ENCODE data around the gene GTF2H1.
"Not testable (repeated sequence)": the region's sequence is repeated elsewhere in the genome, so short reads cannot be mapped to it uniquely, and the experiment has no call there.

GTF2H1 gene

GRCh38 chr11:18375941-18376340 is 53.6 kb downstream of the GTF2H1 start:
- no peak for DNase-seq (ENCODE audit: low spot score)

DNA sequence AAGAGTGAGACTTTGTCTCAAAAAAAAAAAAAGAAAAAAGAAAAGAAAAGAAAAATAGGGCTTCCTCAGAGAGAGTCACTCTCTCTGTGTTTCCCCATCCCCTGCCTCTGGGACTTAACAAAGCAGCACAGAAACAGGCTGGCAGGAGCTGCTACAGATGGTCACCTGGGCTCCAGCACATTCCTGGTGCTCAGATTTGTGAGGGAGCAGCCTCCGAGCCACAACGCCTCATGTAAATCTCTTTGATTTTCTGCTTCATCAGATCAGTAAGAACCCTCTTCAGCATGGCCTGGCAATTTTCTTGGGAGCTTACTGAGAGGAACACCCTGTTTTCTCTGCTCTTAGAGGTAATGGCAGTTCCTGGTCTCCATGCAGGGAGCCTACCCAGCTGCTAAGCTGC is 56.8 kb downstream of the GTF2H1 start:
- no peak for DNase-seq (ENCODE audit: low spot score)

DNA sequence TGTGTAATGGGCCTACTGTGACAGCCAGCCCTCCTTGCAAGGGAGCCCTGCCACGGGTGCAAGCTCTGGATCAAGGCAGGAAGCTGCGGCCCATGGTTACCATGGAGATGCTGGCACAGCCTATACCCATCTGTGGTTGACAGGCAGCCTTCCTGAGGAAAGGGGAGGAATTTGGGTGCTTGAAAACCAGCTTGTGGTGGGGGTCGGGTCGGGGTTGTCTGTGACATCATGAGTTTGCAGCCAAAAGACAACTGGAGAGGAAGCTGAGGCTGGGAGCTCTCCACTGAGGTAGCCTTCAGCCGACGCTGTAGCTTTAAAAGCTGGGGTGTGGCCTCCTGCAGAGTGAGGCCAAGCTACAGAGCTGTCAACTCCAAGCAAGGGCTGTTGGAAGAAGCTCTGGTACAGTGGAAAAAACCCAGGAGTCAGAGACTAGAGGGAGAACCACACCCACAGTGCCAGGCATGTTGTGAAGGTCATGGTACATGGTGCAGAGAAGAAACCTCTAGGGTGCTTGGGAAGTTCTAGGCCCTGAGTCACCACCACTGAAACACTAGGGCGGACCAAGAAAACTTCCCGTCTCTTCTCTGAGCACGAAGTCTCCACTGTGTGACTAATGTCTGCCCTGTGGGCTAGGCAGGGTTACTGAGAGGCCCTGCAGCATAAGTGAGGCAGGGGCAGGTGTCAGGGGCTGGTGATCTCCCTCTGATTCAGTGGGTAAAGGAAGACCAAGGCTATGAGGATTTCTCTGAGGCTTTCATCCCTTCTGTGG is 61.2 kb downstream of the GTF2H1 start:
- peak; percentile 79 for DNase-seq (ENCODE audit: low spot score)

DNA sequence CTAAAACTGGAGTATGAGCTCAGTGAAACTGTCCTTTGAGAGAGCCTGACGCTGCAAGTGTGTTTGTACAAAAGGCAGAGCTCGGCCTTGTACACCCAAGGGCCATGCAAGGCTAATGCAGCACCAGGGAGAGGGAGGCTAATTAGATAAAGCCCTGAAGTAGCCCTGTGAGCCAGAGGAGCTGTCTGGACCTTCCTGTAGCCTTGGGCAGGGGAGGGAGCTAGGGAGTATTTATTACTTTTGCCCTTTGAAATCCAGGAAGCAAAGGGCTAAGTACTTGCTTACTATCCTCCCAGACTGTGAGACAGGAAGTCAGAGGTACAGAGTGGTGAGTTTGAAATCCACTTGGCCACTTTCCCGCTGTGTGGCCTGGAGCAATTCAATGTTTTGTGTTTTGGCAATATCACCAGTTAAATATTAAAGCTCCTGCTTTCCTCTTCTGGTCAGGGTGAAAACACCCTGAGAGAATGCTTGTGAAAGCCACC is 61.8 kb downstream of the GTF2H1 start:
- no peak for DNase-seq (ENCODE audit: low spot score)

- no peak for DNase-seq (ENCODE audit: low spot score)
Measured at GRCh38 chr11:18390088-18390487, 67.7 kb downstream of the GTF2H1 start.

GRCh38 chr11:18392434-18393321 is 70.3 kb downstream of the GTF2H1 start:
- no peak for DNase-seq (ENCODE audit: low spot score)

DNA sequence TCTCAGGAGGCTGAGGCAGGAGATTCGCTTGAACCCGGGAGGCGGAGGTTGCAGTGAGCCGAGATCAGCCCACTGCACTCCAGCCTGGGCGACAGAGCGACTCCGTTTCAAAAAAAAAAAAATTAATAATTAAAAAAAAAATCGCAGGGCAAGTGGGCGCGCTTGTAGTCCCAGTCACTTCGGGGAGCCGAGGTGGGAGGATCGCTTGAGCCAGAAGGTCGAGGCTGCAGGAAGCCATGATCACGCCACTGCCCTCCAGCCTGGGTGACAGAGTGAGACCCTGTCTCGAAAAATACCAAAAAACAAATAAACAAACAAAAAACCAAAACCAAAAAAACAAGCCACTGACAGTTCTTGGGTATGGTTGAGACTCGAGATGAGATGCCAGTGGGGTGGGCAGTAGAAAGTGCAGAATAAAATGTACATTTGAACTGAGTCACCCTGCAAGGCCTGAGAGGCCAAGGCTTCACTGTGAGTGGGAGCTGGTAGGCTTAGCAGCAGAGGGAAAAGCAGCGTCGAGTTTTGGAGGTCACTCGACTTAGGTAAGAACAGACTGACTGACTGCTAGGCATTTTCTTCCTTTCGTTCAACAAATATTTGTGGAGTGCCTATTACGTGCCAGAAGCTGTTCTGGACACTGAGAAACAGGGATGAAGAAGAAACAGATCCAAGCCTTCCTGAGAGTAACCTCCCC is 71.4 kb downstream of the GTF2H1 start:
- DNase-seq (ENCODE audit: low spot score), result peak; percentile 66

DNA sequence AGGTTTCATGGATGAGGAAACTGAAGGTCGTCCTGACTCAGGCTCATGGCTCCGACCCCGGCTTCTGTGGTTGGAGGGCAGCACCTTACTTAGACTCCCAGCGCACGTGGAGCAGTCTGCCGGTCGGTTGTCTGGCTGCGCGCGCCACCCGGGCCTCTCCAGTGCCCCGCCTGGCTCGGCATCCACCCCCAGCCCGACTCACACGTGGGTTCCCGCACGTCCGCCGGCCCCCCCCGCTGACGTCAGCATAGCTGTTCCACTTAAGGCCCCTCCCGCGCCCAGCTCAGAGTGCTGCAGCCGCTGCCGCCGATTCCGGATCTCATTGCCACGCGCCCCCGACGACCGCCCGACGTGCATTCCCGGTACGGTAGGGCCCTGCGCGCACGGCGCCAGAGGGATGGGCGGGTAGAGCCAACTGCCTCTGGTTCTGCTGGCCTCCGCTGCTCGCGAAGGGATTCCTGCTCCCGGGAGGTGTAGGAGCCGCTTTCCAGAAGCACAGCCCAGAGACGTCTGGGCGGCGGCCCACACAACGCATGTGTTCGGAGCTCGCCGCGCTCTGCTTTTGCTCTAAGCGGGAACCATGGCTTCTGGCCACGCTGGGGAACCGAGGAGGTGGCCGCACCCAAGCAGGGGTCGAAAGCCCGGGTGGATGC is 72.0 kb downstream of the GTF2H1 start, which contains the start of gene LDHA:
Gene LDHA, plus strand, starts transcription at position 289 of the 653 bp plus-strand sequence. CDS start 2,280 bp downstream, outside the sequence.
- DNase-seq (ENCODE audit: low spot score), result peak; percentile 97

DNA sequence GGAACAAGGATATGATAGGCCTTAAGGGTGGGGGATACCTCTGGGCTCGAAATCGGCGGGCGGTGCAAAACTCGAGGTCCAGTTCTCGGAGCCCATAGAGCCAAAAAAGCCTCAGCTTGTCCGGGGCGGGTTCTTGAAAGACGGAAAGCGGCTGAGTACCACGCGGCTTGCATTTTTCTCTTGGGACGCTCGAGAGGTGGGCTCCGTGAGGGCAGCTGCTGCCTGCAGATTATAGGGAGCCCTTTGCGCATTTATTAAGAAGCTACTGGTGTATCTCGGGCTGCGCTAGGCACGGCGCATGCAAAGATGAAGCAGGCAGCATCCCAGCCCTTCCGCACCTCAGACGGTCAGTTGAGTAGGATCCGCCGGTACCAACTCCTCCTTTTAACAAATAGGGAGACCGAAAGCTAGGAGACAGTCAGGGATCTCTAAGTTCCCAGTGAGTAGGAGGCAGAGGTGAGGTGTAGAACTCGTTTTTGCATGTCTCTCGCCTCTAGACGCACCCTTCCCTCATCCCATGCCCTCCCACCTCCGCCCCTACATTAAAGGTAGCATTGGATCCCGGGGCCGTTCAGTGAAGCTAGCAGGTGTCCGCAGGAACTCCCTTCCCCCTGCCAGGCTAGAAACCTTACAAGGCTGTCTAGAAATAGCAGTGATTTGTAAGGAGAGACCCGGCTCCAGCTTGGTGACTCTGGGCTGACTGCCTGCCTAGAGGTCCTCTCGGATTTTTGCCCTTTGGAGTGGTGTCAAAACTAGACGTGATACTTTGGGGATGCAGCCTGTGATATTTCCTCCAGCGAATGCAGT is 72.8 kb downstream of the GTF2H1 start:
- DNase-seq (ENCODE audit: low spot score), result peak; percentile 48

- DNase-seq (ENCODE audit: low spot score), result peak; percentile 99
Measured at GRCh38 chr11:18395735-18396504, 73.6 kb downstream of the GTF2H1 start.

DNA sequence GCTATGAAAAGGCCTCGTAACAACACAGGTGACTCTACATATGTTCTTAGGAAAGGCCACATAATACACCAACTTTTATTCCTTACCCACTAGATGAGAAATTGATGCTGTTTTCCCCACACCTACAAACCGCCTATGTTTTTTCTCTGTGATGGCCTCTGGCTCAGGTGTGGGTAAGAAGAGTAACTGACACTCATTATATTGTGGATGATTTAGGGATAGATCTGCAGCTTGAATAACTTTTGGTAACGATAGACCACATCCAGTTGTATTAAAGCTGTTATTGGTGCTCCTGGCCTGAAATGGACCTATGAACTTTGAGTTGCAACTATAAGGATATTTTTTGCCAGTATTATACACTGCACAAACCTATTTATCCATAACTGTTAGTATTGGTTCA is 75.6 kb downstream of the GTF2H1 start:
- DNase-seq (ENCODE audit: low spot score), result no peak

DNA sequence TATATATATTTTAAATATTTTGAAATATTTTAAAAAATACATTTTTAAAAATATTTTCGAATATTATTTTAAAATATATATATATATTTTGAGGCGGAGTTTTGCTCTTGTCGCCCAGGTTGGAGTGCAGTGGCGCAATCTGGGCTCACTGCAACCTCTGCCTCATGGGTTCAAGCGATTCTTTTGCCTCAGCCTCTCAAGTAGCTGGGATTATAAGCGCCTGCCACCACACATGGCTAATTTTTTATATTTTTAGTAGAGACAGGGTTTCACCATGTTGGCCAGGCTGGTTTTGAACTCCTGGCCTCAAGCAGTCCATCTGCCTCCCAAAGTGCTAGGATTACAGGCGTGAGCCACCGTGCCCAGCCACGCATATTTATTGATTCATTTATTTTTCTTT is 78.7 kb downstream of the GTF2H1 start:
- not testable (repeated sequence) for DNase-seq (ENCODE audit: low spot score)

- no peak for DNase-seq (ENCODE audit: low spot score)
Measured at GRCh38 chr11:18404062-18404461, 81.7 kb downstream of the GTF2H1 start.

DNA sequence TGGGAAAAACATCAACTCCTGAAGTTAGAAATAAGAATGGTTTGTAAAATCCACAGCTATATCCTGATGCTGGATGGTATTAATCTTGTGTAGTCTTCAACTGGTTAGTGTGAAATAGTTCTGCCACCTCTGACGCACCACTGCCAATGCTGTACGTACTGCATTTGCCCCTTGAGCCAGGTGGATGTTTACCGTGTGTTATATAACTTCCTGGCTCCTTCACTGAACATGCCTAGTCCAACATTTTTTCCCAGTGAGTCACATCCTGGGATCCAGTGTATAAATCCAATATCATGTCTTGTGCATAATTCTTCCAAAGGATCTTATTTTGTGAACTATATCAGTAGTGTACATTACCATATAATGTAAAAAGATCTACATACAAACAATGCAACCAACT is 85.0 kb downstream of the GTF2H1 start:
- DNase-seq (ENCODE audit: low spot score), result peak; percentile 54

GRCh38 chr11:18408558-18409291 is 86.4 kb downstream of the GTF2H1 start:
- DNase-seq (ENCODE audit: low spot score), result no peak

DNA sequence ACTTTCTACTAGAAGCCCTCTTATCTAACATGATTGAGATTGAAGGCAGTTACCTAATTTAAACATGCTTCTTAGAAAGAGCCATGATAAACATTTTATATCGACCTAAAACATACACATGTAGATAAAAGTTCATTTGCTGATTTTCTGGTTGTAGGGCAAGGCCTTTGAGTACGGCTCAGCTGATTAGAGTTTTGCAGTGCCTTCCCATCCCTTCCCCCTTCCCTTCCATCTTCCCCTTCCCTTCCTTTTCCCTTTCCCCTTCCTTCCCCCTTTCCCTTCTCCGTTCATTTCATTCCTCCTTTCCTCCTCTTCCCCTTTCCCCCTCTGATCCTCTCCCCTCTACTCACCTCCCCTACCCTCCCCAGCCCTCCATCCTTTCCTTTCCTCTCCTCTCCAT is 94.1 kb downstream of the GTF2H1 start:
- DNase-seq (ENCODE audit: low spot score), result no peak
